ENCODE measurements around the gene ACTC1.

GRCh38 chr15:34812369-34812768 lies 17.0 kb upstream of the ACTC1 start:
- no peak for TF ChIP-seq CEBPB (IDR thresholded peaks at IDR 0.05; ENCODE audit: borderline replicate concordance in 1 of 2, low read depth in 2 of 2, low read length in 2 of 2)
- TF ChIP-seq POLR2A (IDR thresholded peaks at IDR 0.05; ENCODE audit: low read depth, low read length): no peak
- TF ChIP-seq CTCF (IDR thresholded peaks at IDR 0.05 in 2 of 3, conservative IDR thresholded peaks at IDR 0.05 in 1 of 3; ENCODE audit: control insufficient read depth in 2 of 3, extremely low read depth in 1 of 3, insufficient read depth in 1 of 3, low read depth in 3 of 3, low read length in 3 of 3): no peak
- no peak for TF ChIP-seq TAF1 (IDR thresholded peaks at IDR 0.05; ENCODE audit: borderline replicate concordance, low read depth, low read length)
- no peak for TF ChIP-seq SP1 (IDR thresholded peaks at IDR 0.05; ENCODE audit: low read depth, low read length)
- TF ChIP-seq LARP7 (IDR thresholded peaks at IDR 0.05): no peak
- TF ChIP-seq POLR2AphosphoS5 (IDR thresholded peaks at IDR 0.05; ENCODE audit: low read length): no peak
- TF ChIP-seq SMAD1 (IDR thresholded peaks at IDR 0.05; ENCODE audit: low read depth, partially characterized antibody): no peak
- TF ChIP-seq ZNF384 (IDR thresholded peaks at IDR 0.05; ENCODE audit: borderline replicate concordance, low read depth, low read length): no peak
- TF ChIP-seq EZH2 (IDR thresholded peaks at IDR 0.05; ENCODE audit: borderline replicate concordance, control insufficient read depth, low read depth, low read length): no peak
- no peak for TF ChIP-seq CHD2 (IDR thresholded peaks at IDR 0.05; ENCODE audit: borderline replicate concordance, low read depth, low read length)
- no peak for TF ChIP-seq MXI1 (IDR thresholded peaks at IDR 0.05; ENCODE audit: low read depth, low read length)

Data from GM12878 (cell line).